CD4-positive, alpha-beta T cell treated with Interferon alpha-2 for 1 hour (primary cell): ENCODE data around the gene CENPV.
"Not testable (repeated sequence)": the region's sequence is repeated elsewhere in the genome, so short reads cannot be mapped to it uniquely, and the experiment has no call there.

Experiments
- DNase-seq, 2 donors: peaks; one replicate each; pipeline ENCODE4 v3.0.0-alpha.2; 2020 to 2022

The CENPV gene

DNA sequence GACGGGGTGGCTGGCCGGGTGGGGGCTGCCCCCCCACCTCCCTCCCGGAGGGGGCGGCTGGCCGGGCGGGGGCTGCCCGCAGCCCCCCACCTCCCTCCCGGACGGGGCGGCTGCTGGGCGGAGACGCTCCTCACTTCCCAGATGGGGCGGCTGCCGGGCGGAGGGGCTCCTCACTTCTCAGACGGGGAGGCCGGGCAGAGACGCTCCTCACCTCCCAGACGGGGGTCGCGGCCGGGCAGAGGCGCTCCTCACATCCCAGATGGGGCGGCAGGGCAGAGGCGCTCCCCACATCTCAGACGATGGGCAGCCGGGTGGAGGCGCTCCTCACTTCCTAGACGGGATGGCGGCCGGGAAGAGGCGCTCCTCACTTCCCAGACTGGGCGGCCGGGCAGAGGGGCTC is 41.2 kb downstream of the CENPV start:
- DNase-seq: not testable (repeated sequence)

DNA sequence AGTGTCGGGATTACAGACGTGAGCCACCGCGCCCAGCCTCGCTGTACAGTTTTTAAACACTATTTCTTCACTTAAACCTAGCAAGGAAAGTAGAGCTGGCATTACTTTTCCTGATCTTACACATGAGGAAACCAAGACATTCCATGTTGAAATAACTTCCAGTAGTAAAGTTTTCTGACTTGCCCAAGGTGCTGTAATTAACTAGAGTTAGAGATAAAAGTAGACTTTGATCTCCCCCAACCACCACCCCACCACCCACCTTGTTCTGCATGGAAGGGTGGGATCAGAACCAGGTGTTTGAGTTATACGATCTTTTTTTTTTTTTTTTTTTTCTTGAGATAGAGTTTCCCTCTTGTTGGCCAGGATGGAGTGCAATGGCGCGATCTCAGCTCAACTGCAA is 47.1 kb downstream of the CENPV start:
- DNase-seq: no peak

DNA sequence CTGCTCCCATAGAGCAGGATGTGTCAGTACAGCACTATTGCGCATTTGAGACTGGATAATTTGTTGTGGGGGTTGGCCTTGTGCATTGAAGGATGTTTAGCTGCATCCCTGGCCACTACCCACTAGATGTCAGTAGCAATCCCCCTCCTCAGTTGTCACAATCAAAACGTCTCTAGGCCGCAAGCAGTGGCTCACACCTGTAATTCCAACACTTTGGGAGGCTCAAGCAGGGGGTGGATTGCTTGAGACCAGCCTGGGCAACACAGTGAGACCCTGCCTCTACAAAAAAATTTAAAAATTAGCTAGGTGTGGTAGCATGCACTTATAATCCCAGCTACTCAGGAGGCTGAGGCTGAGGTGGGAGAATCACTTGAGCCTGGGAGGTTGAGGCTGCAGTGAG is 48.4 kb downstream of the CENPV start:
- DNase-seq: peak in 1 of 2 donors; percentile 11

DNA sequence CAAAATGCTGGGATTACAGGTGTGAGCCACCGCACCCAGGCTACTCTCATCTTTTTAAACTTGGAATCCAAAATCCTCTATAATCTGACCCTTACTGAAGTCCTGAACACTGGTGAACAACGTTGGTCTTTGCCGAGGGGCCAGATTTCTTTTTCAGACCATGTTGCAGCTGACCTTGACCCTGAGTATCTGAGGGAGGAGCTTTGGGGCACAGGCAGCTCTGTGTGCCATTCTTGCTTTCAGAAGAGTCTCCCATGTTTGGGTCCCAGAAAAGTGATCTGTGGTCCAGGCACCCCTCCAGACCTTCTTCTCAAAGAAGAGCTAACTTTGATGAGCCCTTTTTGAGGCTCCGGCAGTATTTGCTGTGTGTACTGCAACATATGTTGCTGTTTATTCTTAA is 50.4 kb downstream of the CENPV start:
- no peak for DNase-seq

- DNase-seq: no peak
Measured at GRCh38 chr17:16301963-16302855, 51.1 kb downstream of the CENPV start.

DNA sequence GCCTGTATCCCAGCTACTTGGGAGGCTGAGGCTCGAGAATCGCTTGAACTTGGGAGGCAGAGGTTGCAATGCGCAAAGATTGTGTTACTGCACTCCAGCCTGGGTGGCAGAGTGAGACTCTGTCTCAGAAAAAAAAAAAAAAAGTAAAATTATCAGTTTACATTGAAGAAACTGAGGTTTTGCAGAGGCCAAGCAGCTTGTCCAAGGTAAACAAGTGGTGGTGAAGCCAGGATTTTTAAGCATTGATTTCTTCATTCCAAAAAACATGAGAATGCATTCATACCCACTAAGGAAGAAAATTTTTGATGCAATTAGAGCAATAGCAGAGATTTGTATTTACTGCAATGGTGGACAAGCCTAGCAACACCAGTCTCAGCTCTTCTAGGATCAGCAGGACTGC is 52.7 kb downstream of the CENPV start:
- no peak for DNase-seq

DNA sequence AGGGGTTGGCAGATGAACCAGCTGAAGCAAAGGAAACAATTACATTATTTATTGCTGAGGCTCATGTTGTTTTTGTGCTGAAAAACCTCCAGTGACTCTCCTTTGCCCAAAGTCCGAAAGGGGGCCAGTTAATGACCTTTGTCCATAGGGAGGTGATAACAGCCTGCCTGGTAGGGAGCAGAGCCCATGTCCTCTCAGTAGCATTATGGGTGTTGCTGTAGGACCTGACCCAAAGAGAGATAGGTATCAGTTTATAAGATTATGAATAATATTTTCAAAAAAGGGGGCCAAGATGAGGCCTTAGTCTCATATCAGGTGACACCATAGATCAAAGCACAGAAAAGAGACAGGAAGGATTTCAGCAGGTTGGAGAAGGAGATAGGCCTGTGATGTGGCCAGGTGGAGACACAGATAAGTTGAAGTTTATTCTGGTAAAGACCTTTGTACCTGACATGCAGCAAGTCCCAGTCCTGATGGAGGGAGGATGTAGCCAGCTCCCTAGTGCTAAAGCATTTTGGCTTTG is 55.1 kb downstream of the CENPV start:
- DNase-seq: no peak

- no peak for DNase-seq
Measured at GRCh38 chr17:16297367-16298139, 55.7 kb downstream of the CENPV start.

- DNase-seq: not testable (repeated sequence)
Measured at GRCh38 chr17:16296072-16296471, 57.2 kb downstream of the CENPV start.

DNA sequence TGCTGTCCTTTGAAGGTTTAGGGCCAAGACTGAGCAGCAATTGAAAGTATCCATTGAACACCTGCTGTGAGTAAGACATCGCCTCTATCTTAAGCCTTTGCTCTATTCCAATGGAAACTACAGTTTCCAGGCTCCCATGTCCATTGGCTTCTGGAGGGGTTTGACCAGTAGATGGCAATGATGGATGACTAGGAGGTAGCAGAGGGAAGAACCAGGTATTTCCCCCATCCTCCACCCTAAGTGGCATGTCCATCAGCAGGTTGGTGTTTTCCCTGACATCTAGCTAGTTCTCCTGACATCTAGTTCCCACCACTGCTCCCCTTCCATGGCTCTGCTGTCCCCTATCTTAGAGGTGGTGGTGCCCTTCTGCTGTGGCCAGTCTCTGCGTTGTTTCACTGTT is 58.7 kb downstream of the CENPV start:
- no peak for DNase-seq

- no peak for DNase-seq
Measured at GRCh38 chr17:16293931-16294330, 59.3 kb downstream of the CENPV start.
